Loucy (cell line): Measurements from ENCODE around the gene MRPL22.
"Not testable (repeated sequence)": the region's sequence is repeated elsewhere in the genome, so short reads cannot be mapped to it uniquely, and the experiment has no call there.

Source experiments
- H2AFZ ChIP-seq: fragments of 200-600 bp; sonication (generic); 2 replicates; pipeline ENCODE4 v1.6.0; 2016; ENCODE audit warnings: antibody characterized with exemption, mild to moderate bottlenecking, low read length, moderate library complexity
- H3F3A ChIP-seq: fragments of 200-600 bp; 2 replicates; pipeline ENCODE4 v1.6.0; 2016; ENCODE audit warnings: antibody characterized with exemption, low read depth, mild to moderate bottlenecking
- H3K27me3 ChIP-seq: fragments of 200-600 bp; sonication (generic); 2 replicates; pipeline ENCODE4 v1.6.1; 2014; ENCODE audit warnings: low read length, mild to moderate bottlenecking; ENCODE audit not compliant: insufficient read depth, poor library complexity, severe bottlenecking
- H3K36me3 ChIP-seq: fragments of 200-600 bp; sonication (generic); 2 replicates; pipeline ENCODE4 v1.6.1; 2016; ENCODE audit warnings: low read length; ENCODE audit not compliant: insufficient read depth
- H3K4me1 ChIP-seq: fragments of 200-600 bp; sonication (generic); 2 replicates; pipeline ENCODE4 v1.5.1; 2014; ENCODE audit warnings: low read length, mild to moderate bottlenecking; ENCODE audit not compliant: insufficient read depth, poor library complexity, severe bottlenecking
- H3K4me2 ChIP-seq: fragments of 200-600 bp; sonication (generic); 2 replicates; pipeline ENCODE4 v1.6.0; 2014; ENCODE audit warnings: antibody characterized with exemption, low read length, low read depth, mild to moderate bottlenecking; ENCODE audit not compliant: poor library complexity, severe bottlenecking
- H3K4me3 ChIP-seq: fragments of 200-600 bp; sonication (generic); 2 replicates; pipeline ENCODE4 v1.5.1; 2014; ENCODE audit warnings: low read length, mild to moderate bottlenecking, mixed read lengths; ENCODE audit not compliant: poor library complexity, severe bottlenecking
- H3K79me2 ChIP-seq: fragments of 200-600 bp; sonication (generic); 2 replicates; pipeline ENCODE4 v1.6.1; 2014; ENCODE audit warnings: low read length; ENCODE audit not compliant: insufficient read depth
- H3K9ac ChIP-seq: fragments of 200-600 bp; sonication (generic); 2 replicates; pipeline ENCODE4 v1.6.0; 2014; ENCODE audit warnings: mild to moderate bottlenecking, low read depth, low read length, moderate library complexity; ENCODE audit not compliant: poor library complexity, severe bottlenecking
- H3K9me2 ChIP-seq: fragments of 200-600 bp; sonication (generic); replicated peaks from 2 replicates; pipeline ENCODE4 v1.6.1; 2016; ENCODE audit warnings: low read depth, low read length, mixed read lengths
- H3K9me3 ChIP-seq: fragments of 200-600 bp; sonication (generic); 2 replicates; pipeline ENCODE4 v1.6.1; 2014; ENCODE audit warnings: mild to moderate bottlenecking, antibody characterized with exemption, low read length, low read depth; ENCODE audit not compliant: insufficient read depth
- H4K20me1 ChIP-seq: fragments of 200-600 bp; sonication (generic); 2 replicates; pipeline ENCODE4 v1.6.0; 2014; ENCODE audit warnings: antibody characterized with exemption, low read length, mild to moderate bottlenecking; ENCODE audit not compliant: insufficient read depth, poor library complexity, severe bottlenecking
- CTCF ChIP-seq: fragments of 200-600 bp; sonication (generic); conservative IDR thresholded peaks from 2 replicates; pipeline ENCODE4 v1.5.1; 2014; ENCODE audit warnings: mild to moderate bottlenecking, antibody characterized with exemption, low read length
- EZH2phosphoT487 ChIP-seq: fragments of 200-600 bp; IDR thresholded peaks from 2 replicates; pipeline ENCODE4 v1.6.1; 2018; ENCODE audit warnings: antibody characterized with exemption, mild to moderate bottlenecking, moderate library complexity, borderline replicate concordance

The MRPL22 gene

GRCh38 chr5:155004138-155004744, 63.4 kb downstream of the MRPL22 start:
- Histone ChIP-seq H3K9me2 (no peaks in the 10 kb centered on the region), H3K9me3 (no peaks in the 10 kb centered on the region), H3K4me3 (no peak overlapping the region), H3K79me2 (no peaks in the 10 kb centered on the region), H3K36me3 (no peaks in the 10 kb centered on the region), H3K9ac (no peak overlapping the region), H3K4me1 (no peaks in the 10 kb centered on the region), H3K27me3 (no peaks in the 10 kb centered on the region), H4K20me1 (no peaks in the 10 kb centered on the region), H3K4me2 (no peak overlapping the region), H2AFZ (no peak overlapping the region), H3F3A (no peaks in the 10 kb centered on the region)
- TF ChIP-seq CTCF, result peak; percentile 30
- TF ChIP-seq EZH2phosphoT487, result no peak

- not testable (repeated sequence) for H3K4me2 ChIP-seq, H3K9me2 ChIP-seq, H2AFZ ChIP-seq, H3K36me3 ChIP-seq, H3K79me2 ChIP-seq, H3K9me3 ChIP-seq, H3K27me3 ChIP-seq, H4K20me1 ChIP-seq, H3K4me3 ChIP-seq, H3K4me1 ChIP-seq, H3K9ac ChIP-seq, H3F3A ChIP-seq
Measured at GRCh38 chr5:155006265-155006664, 65.4 kb downstream of the MRPL22 start.

- H3K79me2 ChIP-seq, result no peaks in the 10 kb centered on the region
- H3K9me2 ChIP-seq, result no peaks in the 10 kb centered on the region
- H3K4me1 ChIP-seq, result no peaks in the 10 kb centered on the region
- H3K4me3 ChIP-seq, result no peak overlapping the region
- H4K20me1 ChIP-seq, result no peaks in the 10 kb centered on the region
- TF ChIP-seq EZH2phosphoT487 (no peak), CTCF (no peak)
- H3K9me3 ChIP-seq, result no peaks in the 10 kb centered on the region
- H3F3A ChIP-seq, result no peaks in the 10 kb centered on the region
- H3K36me3 ChIP-seq, result no peaks in the 10 kb centered on the region
- no peaks in the 10 kb centered on the region for H3K27me3 ChIP-seq
- H2AFZ ChIP-seq, result no peak overlapping the region
- H3K4me2 ChIP-seq, result no peak overlapping the region
- H3K9ac ChIP-seq, result no peak overlapping the region
Measured at GRCh38 chr5:155008669-155009068, 67.8 kb downstream of the MRPL22 start.

GRCh38 chr5:155010881-155011280, 70.0 kb downstream of the MRPL22 start:
- no peak for TF ChIP-seq EZH2phosphoT487
- TF ChIP-seq CTCF, result no peak
- H3K79me2 ChIP-seq, result no peaks in the 10 kb centered on the region
- no peak overlapping the region for H2AFZ ChIP-seq
- H3K9me2 ChIP-seq, result no peaks in the 10 kb centered on the region
- H4K20me1 ChIP-seq, result no peaks in the 10 kb centered on the region
- no peak overlapping the region for H3K4me3 ChIP-seq
- no peak overlapping the region for H3K9ac ChIP-seq
- no peaks in the 10 kb centered on the region for H3F3A ChIP-seq
- H3K4me1 ChIP-seq, result no peaks in the 10 kb centered on the region
- no peaks in the 10 kb centered on the region for H3K9me3 ChIP-seq
- no peaks in the 10 kb centered on the region for H3K27me3 ChIP-seq
- no peak overlapping the region for H3K4me2 ChIP-seq
- H3K36me3 ChIP-seq, result no peaks in the 10 kb centered on the region
